NCI-H1105 (cell line): Measurements from ENCODE around the gene UGT3A2.

Experiments
- DNase-seq: peaks from one replicate; lab custom pipeline; 2025; lab: John Stamatoyannopoulos, UW

The UGT3A2 gene

DNA sequence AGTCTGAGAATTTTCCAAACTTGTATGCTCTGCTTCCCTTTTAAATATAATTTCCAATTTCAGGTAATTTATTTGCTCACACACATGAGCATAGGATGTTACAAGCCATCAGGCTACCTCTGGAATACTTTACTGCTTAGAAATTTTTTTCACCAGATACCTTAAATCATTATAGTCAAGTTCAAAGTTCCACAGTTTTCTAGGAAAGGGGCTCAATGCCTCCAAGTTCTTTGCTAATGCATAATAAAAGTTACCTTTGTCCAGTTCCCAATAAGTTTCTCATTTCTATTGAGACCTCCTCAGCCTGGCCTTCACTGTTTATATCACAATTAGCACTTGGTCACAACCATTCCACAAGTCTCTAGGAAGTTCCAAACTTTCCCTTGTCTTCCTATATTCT is 59.3 kb downstream of the UGT3A2 start:
- no peak for DNase-seq

DNA sequence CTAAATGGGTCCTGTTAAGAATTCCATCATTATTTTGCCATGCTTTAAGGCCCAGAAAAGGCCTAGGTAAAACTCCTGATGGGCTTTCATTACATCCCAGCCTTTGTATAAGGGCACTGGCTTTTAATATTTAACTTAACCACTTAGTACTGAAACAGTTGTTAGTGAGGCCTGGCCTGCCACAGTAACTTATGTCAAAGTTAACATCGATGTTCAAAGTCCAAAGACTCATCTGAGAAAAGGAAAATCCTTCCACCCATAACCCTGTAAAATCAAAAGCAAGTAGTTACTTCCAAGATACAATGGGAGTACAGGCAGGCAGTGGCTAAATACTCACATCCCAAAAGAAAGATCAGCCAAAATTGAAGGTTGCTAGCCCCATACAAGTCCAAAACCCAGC is 60.5 kb downstream of the UGT3A2 start:
- no peak for DNase-seq

DNA sequence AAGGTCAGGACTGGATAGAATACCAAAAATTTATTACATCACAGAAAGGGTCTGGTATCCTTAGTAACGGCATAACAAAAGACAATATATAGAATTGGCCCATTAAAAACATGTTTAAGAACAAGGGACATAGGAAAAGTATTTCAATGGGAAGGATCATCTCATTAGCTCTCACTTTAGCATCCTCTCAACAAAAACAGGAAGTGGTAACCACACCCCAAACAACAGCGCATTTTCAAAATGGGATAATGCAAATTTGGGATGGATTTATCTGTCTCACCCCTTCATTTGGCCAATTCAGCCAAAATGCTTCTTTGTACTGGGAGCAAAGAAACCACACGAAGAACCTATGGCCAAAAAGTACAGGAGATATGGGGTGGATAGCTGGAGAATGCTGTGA is 65.7 kb downstream of the UGT3A2 start:
- DNase-seq = no peak

DNA sequence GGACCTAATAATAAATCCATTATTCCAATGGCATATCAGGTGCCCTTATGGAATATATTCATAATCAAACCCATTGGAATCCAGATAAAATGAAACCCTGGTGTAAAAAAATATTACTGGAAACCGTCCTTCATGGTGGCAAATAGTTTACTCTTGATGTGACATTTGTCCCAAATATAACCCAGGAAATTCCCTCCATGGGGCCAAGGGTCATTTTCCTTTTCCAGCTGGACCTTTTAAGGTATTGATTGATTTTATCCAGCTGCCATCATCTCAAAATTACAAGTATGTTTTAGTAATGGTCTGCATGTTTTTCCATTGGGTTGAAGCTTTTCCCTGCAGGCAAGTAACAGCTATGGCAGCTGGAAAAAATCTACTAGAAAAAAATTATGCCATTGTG is 67.1 kb downstream of the UGT3A2 start:
- DNase-seq = no peak

DNA sequence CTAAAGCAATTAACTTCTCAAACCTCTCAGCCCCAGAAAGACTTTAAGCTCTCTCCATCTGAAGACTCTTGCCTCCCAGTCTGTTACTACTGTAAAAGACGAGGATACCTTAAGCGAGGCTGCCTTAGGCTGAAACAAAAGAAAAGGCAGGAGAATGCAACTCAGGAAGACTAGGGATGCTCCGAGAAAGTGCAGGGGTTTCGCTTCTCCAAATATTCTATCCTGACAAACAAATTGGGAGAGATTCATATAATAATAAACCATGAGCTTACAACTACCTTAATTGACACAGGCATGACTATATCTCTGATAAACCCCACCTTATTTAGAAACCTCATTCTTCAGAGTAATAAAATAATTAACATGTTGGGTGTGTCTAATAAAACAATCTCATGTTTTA is 70.6 kb downstream of the UGT3A2 start:
- no peak for DNase-seq

DNA sequence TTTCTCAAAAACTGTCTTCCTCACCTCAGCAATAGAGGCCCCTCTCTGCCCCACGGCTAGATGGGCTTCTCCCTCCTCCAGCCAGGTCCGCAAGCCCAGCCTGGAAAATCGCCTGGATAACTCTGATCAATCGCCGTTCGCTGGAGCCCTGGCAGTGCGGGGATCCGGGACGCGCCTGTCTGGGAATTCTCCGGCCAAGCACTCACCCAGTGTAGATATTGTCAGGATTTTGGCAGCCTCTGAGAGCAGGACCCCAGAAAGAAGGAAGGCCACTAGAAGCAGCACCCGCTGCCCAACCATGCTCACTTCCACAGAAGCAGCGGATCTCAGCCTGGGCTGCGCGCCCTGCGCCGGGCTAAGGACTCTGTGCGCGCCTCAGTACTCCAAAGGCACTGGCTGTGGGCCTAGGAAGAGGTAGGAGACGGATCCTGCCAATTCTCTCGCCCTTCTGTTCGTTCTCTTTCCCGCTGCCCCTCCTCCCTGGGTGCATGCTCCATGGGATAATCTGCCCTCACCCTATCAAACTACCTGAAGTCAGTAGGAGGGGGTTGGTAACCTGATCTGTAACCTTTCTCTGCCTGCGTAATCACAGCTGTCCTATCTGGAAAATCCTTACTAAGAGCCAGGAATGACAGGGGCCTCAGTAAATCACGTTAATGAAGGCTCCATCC is 75.6 kb downstream of the UGT3A2 start, which contains the start of gene UGT3A1:
Gene UGT3A1 (minus strand): TSS at position 450 of the 671 bp plus-strand sequence. CDS start 150 bp downstream, at position 300.
- peak; percentile 79 for DNase-seq

DNA sequence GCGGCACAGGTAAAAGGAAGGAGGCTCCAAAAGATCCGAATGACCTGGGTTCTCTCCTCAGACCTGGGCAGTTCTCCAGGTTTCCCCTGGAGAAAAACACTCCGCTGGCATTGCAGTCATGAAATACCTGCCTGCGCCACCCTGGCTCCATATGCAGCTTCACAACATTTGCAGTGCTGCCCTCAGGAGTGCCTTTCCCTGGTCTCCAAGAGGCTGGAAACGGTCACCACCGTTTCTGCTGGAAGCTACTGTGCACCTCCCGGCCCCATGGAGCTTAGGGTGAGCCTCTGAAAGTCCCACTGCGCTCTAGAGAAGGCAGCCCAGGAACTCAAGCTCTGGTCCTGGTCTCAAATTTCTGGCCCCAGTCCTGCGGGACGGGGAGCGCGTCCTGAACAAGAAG is 76.2 kb downstream of the UGT3A2 start:
- DNase-seq = no peak

DNA sequence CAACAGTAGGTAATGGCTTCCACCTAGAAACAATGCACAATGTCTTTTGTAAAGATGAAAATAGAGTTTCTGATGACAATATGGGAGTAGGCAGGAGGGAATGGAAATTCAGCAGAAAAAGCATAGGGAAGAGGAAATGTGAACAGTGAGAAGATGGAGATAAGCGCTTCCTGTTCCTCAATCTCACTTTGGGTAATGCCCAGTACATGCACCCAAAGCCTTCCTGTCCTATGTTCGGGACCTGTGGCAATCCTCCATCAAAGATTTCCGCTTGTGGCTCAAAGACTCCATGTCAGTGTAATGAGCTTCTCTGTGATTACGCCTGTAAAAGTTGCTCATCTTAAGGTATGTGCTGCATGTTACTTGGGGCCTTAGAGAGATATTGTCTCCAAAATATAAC is 78.2 kb downstream of the UGT3A2 start:
- DNase-seq = no peak

DNA sequence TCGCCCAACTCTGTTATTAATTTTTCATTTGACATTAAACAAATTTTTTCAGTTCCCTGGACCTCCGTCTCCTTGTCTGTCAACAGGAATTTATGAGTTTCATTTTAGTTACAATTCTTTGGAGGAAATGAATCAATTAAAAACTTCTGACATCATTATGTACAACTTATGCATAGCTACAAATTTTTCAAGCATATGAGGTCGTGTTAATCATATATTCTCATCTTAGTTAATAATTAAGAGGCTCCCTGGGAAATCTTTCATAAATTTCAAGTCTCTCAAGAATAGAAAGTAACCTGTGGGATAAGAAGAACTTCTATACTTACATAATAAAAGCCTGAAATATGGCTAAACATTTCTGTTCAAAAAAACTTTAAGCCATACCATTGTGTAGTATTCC is 78.9 kb downstream of the UGT3A2 start:
- no peak for DNase-seq
